Ovary (tissue), 3 donors: ENCODE measurements around the gene LDAH.

Experiments
- EP300 ChIP-seq: sonication (generic); formaldehyde crosslinking; IDR thresholded peaks from one replicate; pipeline ENCODE4 v1.6.1; 2017; ENCODE audit warnings: antibody characterized with exemption
- POLR2A ChIP-seq: fragments of 450-650 bp; IDR thresholded peaks from one replicate; pipeline ENCODE4 v1.6.1; 2017; ENCODE audit warnings: antibody characterized with exemption, mild to moderate bottlenecking, moderate library complexity
- TF ChIP-seq, protein P1 (sequence below), 3 donors: fragments of 450-650 bp in 2 of 3; fragments of 200-600 bp in 1 of 3; IDR thresholded peaks; one replicate each; pipeline versions ENCODE4 v1.5.1 to v1.8.0; 2016 to 2022; ENCODE audit warnings: antibody characterized with exemption in 3 of 3, mild to moderate bottlenecking in 1 of 3
- donor health status: DM: no; HTN: no; CAD: no.

DNA sequence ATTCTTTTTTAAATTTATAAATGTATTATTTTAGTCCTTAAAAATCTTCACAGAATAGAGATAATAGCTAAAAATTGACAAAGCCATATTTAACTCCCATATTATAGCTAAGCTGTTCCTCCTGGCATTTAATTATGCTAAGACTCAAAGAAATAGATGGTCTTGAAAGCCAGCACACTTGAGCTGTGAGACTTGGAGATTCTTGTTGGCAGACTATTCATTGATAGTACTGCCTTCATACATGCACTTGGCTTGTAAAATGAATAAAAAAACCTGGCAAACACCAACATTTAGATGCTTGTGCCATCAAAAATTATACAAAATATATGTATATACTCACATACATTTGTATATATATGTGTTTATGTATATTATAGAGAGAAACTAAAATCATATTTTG is 9.7 kb upstream of the LDAH start:
- TF ChIP-seq, protein P1, sequence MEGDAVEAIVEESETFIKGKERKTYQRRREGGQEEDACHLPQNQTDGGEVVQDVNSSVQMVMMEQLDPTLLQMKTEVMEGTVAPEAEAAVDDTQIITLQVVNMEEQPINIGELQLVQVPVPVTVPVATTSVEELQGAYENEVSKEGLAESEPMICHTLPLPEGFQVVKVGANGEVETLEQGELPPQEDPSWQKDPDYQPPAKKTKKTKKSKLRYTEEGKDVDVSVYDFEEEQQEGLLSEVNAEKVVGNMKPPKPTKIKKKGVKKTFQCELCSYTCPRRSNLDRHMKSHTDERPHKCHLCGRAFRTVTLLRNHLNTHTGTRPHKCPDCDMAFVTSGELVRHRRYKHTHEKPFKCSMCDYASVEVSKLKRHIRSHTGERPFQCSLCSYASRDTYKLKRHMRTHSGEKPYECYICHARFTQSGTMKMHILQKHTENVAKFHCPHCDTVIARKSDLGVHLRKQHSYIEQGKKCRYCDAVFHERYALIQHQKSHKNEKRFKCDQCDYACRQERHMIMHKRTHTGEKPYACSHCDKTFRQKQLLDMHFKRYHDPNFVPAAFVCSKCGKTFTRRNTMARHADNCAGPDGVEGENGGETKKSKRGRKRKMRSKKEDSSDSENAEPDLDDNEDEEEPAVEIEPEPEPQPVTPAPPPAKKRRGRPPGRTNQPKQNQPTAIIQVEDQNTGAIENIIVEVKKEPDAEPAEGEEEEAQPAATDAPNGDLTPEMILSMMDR (IDR thresholded peaks at IDR 0.05) = no peak
- TF ChIP-seq EP300 (no peak), POLR2A (no peak)
